Liver (tissue), 9 donors: ENCODE measurements around the gene CRB2. TPM values are rescaled to one million over a fixed set of nuclear protein-coding genes. Genes with fewer than 3 reads are reported as not detected.

Experiments
- DNase-seq: peaks from one replicate; pipeline ENCODE4 v3.0.0-alpha.2; 2017; ENCODE audit warnings: low spot score
- H3K27ac ChIP-seq, 2 donors: one replicate each; pipeline ENCODE4 v1.7.0; 2013; ENCODE audit warnings: inconsistent platforms in 2 of 2, low read length in 2 of 2, control low read depth in 1 of 2, low read depth in 1 of 2, mild to moderate bottlenecking in 1 of 2
- H3K27me3 ChIP-seq, 4 donors: one replicate each; pipeline versions ENCODE4 v1.6.1 to v1.7.0; 2013; ENCODE audit warnings: low read length in 3 of 4, inconsistent platforms in 1 of 4, mild to moderate bottlenecking in 1 of 4, moderate library complexity in 1 of 4; ENCODE audit not compliant: control insufficient read depth in 4 of 4, insufficient read depth in 4 of 4
- H3K36me3 ChIP-seq, 4 donors: one replicate each; pipeline versions ENCODE4 v1.6.1 to v1.7.0; 2013; ENCODE audit warnings: low read length in 3 of 4, mild to moderate bottlenecking in 3 of 4, low read depth in 1 of 4, moderate library complexity in 1 of 4; ENCODE audit not compliant: control insufficient read depth in 4 of 4, insufficient read depth in 3 of 4
- H3K4me1 ChIP-seq, 4 donors: one replicate each; pipeline versions ENCODE4 v1.6.1 to v1.7.0; 2013; ENCODE audit warnings: low read length in 3 of 4, mild to moderate bottlenecking in 3 of 4, moderate library complexity in 1 of 4; ENCODE audit not compliant: control insufficient read depth in 4 of 4, insufficient read depth in 4 of 4
- H3K4me3 ChIP-seq, 3 donors: one replicate each; pipeline versions ENCODE4 v1.6.1 to v1.7.0; 2013; ENCODE audit warnings: low read length in 3 of 3, control low read depth in 1 of 3, low read depth in 1 of 3, mild to moderate bottlenecking in 1 of 3
- H3K9ac ChIP-seq, 2 donors: one replicate each; pipeline ENCODE4 v1.7.0; 2013; ENCODE audit warnings: low read length in 2 of 2, mild to moderate bottlenecking in 2 of 2, moderate library complexity in 2 of 2, control low read depth in 1 of 2, low read depth in 1 of 2
- H3K9me3 ChIP-seq, 4 donors: one replicate each; pipeline versions ENCODE4 v1.6.1 to v1.7.0; 2013; ENCODE audit warnings: low read length in 3 of 4; ENCODE audit not compliant: control insufficient read depth in 4 of 4
- ATF3 ChIP-seq: IDR thresholded peaks from 2 replicates; pipeline ENCODE4 v1.6.1; 2016; ENCODE audit warnings: antibody characterized with exemption
- EGR1 ChIP-seq, 2 donors: IDR thresholded peaks; 2 replicates each; pipeline ENCODE4 v1.6.1; 2016 to 2018; ENCODE audit warnings: antibody characterized with exemption in 2 of 2, low read depth in 2 of 2
- GABPA ChIP-seq, 2 donors: IDR thresholded peaks in 1 of 2; conservative IDR thresholded peaks in 1 of 2; 2 replicates each; pipeline ENCODE4 v1.6.1; 2016; ENCODE audit warnings: antibody characterized with exemption in 2 of 2, mild to moderate bottlenecking in 1 of 2, moderate library complexity in 1 of 2
- HNF4G ChIP-seq: IDR thresholded peaks from 2 replicates; pipeline ENCODE4 v1.6.1; 2016; ENCODE audit warnings: antibody characterized with exemption
- JUND ChIP-seq, 2 donors: IDR thresholded peaks; 2 replicates each; pipeline ENCODE4 v1.6.1; 2016; ENCODE audit warnings: antibody characterized with exemption in 2 of 2
- NR2F2 ChIP-seq: IDR thresholded peaks from 2 replicates; pipeline ENCODE4 v1.6.1; 2016; ENCODE audit warnings: antibody characterized with exemption
- RAD21 ChIP-seq, 2 donors: IDR thresholded peaks; 2 replicates each; pipeline ENCODE4 v1.6.1; 2016; ENCODE audit warnings: antibody characterized with exemption in 2 of 2, mild to moderate bottlenecking in 2 of 2
- TAF1 ChIP-seq: conservative IDR thresholded peaks from 2 replicates; pipeline ENCODE4 v1.6.1; 2016; ENCODE audit warnings: antibody characterized with exemption, mild to moderate bottlenecking
- YY1 ChIP-seq: IDR thresholded peaks from 2 replicates; pipeline ENCODE4 v1.6.1; 2016; ENCODE audit warnings: antibody characterized with exemption, mild to moderate bottlenecking
- ZBTB33 ChIP-seq: IDR thresholded peaks from 2 replicates; pipeline ENCODE4 v1.6.1; 2016; ENCODE audit warnings: antibody characterized with exemption
- WGBS: extraction: QIAGEN DNeasy Blood & Tissue Kit; methylation state at CpG from one replicate; pipeline ENCODE4 v1.1.7; 2013; 5-methylcytosine and 5-hydroxymethylcytosine counted together
- polyA plus RNA-seq, 2 donors: library from polyadenylated mRNA; stranded (reverse) in 1 of 2; unstranded in 1 of 2; fragments of 200-250 nt in 1 of 2; fragments of >200 nt in 1 of 2; fragmentation: Nextera tagmentation in 1 of 2; extraction: Ambion mirVana in 1 of 2; gene quantifications; one replicate each; pipeline versions ENCODE4 v1.2.1 to v1.2.3, GENCODE V29; 2013 to 2015
- total RNA-seq, 2 donors: library from RNA; depleted of rRNA; stranded (reverse); fragments of >200 nt; gene quantifications; one replicate each; pipeline ENCODE4 v1.2.3, GENCODE V29; 2014
- TF ChIP-seq, protein P1 (sequence below): IDR thresholded peaks from 2 replicates; pipeline ENCODE4 v1.6.1; 2016; ENCODE audit warnings: antibody characterized with exemption, mild to moderate bottlenecking
- donor health status: healthy.
- donor health status: healthy.
- donor health status: healthy.
- donor health status: healthy.
- donor health status: healthy.

The CRB2 gene
- total and polyA plus RNA-seq, 4 donors: 1.7 TPM; not detected in 3

DNA sequence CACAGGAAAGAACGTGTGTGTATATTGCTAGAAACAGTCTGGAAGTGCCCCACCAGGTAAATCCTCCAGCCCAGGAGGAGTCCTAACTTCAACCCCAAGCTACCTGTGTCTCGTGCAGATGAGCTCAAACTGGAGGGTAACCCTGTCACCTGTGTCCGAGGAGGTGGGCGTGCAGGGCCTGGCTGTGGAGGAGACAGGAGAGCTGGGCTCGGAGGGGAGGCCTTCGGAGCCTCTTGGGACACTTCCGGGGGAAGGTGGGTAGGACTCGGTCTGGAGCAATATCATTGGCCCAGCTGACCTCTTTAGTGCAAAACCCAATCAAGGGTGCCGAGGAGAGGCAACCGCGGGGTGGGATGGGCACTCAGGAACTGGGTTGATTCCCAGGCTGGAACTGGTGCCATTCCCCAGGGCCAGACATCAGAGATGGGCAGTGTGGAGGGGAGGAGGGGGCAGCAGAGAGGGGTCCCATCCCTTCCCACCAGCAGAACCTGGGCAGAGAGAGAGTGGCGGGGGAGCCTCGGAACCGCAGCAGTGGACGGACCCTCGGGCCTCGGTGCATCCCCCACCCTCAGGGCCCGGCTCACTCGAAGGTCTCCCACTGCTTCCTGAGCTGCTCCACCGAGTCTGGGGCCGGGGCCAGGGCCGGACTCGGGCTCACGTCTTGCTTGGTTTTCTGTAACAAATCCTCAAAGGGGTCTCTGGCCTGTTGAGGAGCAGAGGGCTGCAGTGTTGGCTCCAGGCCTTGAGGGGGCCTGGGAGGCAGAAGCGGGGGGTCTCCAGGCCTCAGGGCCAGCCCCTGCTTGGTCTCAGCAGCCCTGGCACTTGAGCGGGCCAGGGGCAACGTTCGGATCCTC is 25.1 kb downstream of the CRB2 start:
- Histone ChIP-seq H3K27me3 (no peaks in the 10 kb centered on the region), H3K9ac (no peak overlapping the region), H3K4me3 (no peak overlapping the region), H3K9me3 (no peaks in the 10 kb centered on the region), H3K27ac (no peak overlapping the region), H3K36me3 (peaks cover 0 to 13% (median 4%) of the 10 kb centered on the region in 4 donors), H3K4me1 (no peaks in the 10 kb centered on the region)
- DNase-seq: no peak
- WGBS: 93% methylated on average over 28 of the region's 28 CpGs
- TF ChIP-seq EGR1 (IDR thresholded peaks at IDR 0.05; ENCODE audit: low read depth in 2 of 2): no peak
- TF ChIP-seq GABPA (IDR thresholded peaks at IDR 0.05 in 1 of 2, conservative IDR thresholded peaks at IDR 0.05 in 1 of 2): no peak
- TF ChIP-seq ZBTB33: no peak
- TF ChIP-seq YY1: no peak
- TF ChIP-seq, protein P1, sequence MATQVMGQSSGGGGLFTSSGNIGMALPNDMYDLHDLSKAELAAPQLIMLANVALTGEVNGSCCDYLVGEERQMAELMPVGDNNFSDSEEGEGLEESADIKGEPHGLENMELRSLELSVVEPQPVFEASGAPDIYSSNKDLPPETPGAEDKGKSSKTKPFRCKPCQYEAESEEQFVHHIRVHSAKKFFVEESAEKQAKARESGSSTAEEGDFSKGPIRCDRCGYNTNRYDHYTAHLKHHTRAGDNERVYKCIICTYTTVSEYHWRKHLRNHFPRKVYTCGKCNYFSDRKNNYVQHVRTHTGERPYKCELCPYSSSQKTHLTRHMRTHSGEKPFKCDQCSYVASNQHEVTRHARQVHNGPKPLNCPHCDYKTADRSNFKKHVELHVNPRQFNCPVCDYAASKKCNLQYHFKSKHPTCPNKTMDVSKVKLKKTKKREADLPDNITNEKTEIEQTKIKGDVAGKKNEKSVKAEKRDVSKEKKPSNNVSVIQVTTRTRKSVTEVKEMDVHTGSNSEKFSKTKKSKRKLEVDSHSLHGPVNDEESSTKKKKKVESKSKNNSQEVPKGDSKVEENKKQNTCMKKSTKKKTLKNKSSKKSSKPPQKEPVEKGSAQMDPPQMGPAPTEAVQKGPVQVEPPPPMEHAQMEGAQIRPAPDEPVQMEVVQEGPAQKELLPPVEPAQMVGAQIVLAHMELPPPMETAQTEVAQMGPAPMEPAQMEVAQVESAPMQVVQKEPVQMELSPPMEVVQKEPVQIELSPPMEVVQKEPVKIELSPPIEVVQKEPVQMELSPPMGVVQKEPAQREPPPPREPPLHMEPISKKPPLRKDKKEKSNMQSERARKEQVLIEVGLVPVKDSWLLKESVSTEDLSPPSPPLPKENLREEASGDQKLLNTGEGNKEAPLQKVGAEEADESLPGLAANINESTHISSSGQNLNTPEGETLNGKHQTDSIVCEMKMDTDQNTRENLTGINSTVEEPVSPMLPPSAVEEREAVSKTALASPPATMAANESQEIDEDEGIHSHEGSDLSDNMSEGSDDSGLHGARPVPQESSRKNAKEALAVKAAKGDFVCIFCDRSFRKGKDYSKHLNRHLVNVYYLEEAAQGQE: no peak
- TF ChIP-seq HNF4G: no peak
- no peak for TF ChIP-seq RAD21 (IDR thresholded peaks at IDR 0.05)
- no peak for TF ChIP-seq NR2F2
- no peak for TF ChIP-seq TAF1
- TF ChIP-seq JUND (IDR thresholded peaks at IDR 0.05): no peak
- TF ChIP-seq ATF3: no peak

GRCh38 chr9:123382653-123383511 is 26.9 kb downstream of the CRB2 start:
- Histone ChIP-seq H3K9ac (no peak overlapping the region), H3K4me1 (no peaks in the 10 kb centered on the region), H3K36me3 (peaks cover 0 to 13% (median 4%) of the 10 kb centered on the region in 4 donors), H3K9me3 (no peaks in the 10 kb centered on the region), H3K27me3 (no peaks in the 10 kb centered on the region), H3K4me3 (no peak overlapping the region), H3K27ac (no peak overlapping the region)
- no peak for DNase-seq
- WGBS: 94% methylated on average over 27 of the region's 27 CpGs
- TF ChIP-seq ZBTB33 (no peak), NR2F2 (no peak), TAF1 (no peak), ATF3 (no peak)
